Fibroblast of lung (primary cell): ENCODE results near the gene MITF.

Experiments
- EZH2 ChIP-seq: IDR thresholded peaks from 2 replicates; pipeline ENCODE4 v1.5.1; 2012; ENCODE audit warnings: low read length, control low read depth, mild to moderate bottlenecking; ENCODE audit errors: missing control alignments
- TF ChIP-seq, protein P1 (sequence below), 2 donors: IDR thresholded peaks in 1 of 2; conservative IDR thresholded peaks in 1 of 2; 1 replicate in 1 of 2; 2 replicates in 1 of 2; pipeline ENCODE4 v1.5.1; 2011 to 2012; ENCODE audit warnings: low read length in 2 of 2, control low read depth in 1 of 2, inconsistent platforms in 1 of 2, low read depth in 1 of 2, mild to moderate bottlenecking in 1 of 2

DNA sequence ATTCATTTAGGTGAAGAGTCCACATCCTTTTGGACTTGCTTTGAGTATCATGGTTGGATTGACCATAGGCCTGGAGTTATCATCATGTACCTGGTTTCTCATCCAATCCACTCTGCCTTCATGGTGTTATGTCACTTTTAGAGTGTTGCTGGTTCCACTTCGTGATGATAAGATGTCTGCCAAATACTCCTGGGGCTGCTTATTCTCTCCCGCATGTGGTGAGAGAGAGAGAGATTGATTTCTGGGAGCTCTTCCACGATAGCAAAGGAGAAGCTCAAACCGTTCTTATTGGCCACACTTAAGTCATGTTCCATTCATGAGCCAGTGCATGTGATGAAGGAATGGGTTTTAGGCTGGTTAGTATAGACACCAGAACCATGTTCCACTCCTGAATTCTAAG, 47.6 kb downstream of the MITF start:
- TF ChIP-seq, protein P1, sequence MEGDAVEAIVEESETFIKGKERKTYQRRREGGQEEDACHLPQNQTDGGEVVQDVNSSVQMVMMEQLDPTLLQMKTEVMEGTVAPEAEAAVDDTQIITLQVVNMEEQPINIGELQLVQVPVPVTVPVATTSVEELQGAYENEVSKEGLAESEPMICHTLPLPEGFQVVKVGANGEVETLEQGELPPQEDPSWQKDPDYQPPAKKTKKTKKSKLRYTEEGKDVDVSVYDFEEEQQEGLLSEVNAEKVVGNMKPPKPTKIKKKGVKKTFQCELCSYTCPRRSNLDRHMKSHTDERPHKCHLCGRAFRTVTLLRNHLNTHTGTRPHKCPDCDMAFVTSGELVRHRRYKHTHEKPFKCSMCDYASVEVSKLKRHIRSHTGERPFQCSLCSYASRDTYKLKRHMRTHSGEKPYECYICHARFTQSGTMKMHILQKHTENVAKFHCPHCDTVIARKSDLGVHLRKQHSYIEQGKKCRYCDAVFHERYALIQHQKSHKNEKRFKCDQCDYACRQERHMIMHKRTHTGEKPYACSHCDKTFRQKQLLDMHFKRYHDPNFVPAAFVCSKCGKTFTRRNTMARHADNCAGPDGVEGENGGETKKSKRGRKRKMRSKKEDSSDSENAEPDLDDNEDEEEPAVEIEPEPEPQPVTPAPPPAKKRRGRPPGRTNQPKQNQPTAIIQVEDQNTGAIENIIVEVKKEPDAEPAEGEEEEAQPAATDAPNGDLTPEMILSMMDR (conservative IDR thresholded peaks at IDR 0.05 in 1 of 2, IDR thresholded peaks at IDR 0.05 in 1 of 2; ENCODE audit: low read depth in 1 of 2, low read length in 2 of 2) = no peak
- no peak for TF ChIP-seq EZH2
